OCI-LY1 (cell line): ENCODE measurements around the gene MYRF.

Experiments used
- H2AFZ ChIP-seq: fragments of 200-600 bp; sonication (generic), shearing (Covaris generic); 2 replicates; pipeline ENCODE4 v1.6.0; 2014; ENCODE audit warnings: antibody characterized with exemption, mild to moderate bottlenecking, low read length
- H3F3A ChIP-seq: fragments of 200-600 bp; sonication (generic), shearing (Covaris generic); 2 replicates; pipeline ENCODE4 v1.6.0; 2014; ENCODE audit warnings: mild to moderate bottlenecking, antibody characterized with exemption, low read length, moderate library complexity; ENCODE audit not compliant: insufficient read depth
- H3K27ac ChIP-seq: fragments of 200-600 bp; sonication (generic); 2 replicates; pipeline ENCODE4 v1.5.1; 2014; ENCODE audit warnings: low read length, mixed run types, mild to moderate bottlenecking, low read depth; ENCODE audit not compliant: poor library complexity, severe bottlenecking
- H3K27me3 ChIP-seq: fragments of 200-600 bp; sonication (generic); 2 replicates; pipeline ENCODE4 v1.6.0; 2014; ENCODE audit warnings: antibody characterized with exemption, mild to moderate bottlenecking, low read length, moderate library complexity; ENCODE audit not compliant: insufficient read depth
- H3K36me3 ChIP-seq: fragments of 200-600 bp; sonication (generic); 2 replicates; pipeline ENCODE4 v1.6.1; 2014; ENCODE audit warnings: mild to moderate bottlenecking, antibody characterized with exemption, low read length, moderate library complexity, mixed read lengths; ENCODE audit not compliant: insufficient read depth
- H3K4me1 ChIP-seq: fragments of 200-600 bp; sonication (generic); 2 replicates; pipeline ENCODE4 v1.5.1; 2014; ENCODE audit warnings: mild to moderate bottlenecking, low read length, moderate library complexity; ENCODE audit not compliant: insufficient read depth, severe bottlenecking
- H3K4me2 ChIP-seq: fragments of 200-600 bp; sonication (generic), shearing (Covaris generic); 2 replicates; pipeline ENCODE4 v1.6.1; 2014; ENCODE audit warnings: low read length
- H3K4me3 ChIP-seq: fragments of 200-600 bp; sonication (generic); 2 replicates; pipeline ENCODE4 v1.5.1; 2014; ENCODE audit warnings: low read length, low read depth, mild to moderate bottlenecking, mixed read lengths; ENCODE audit not compliant: poor library complexity, severe bottlenecking
- H3K79me2 ChIP-seq: fragments of 200-600 bp; shearing (Covaris generic); 2 replicates; pipeline ENCODE4 v1.6.1; 2016; ENCODE audit warnings: mixed run types, low read length, mixed read lengths; ENCODE audit not compliant: insufficient read depth
- H3K9ac ChIP-seq: fragments of 200-600 bp; sonication (generic), shearing (Covaris generic); 2 replicates; pipeline ENCODE4 v1.6.1; 2014; ENCODE audit warnings: mild to moderate bottlenecking, low read length, mixed read lengths
- H3K9me2 ChIP-seq: fragments of 200-600 bp; sonication (generic), shearing (Covaris generic); 2 replicates; pipeline ENCODE4 v1.6.1; 2014; ENCODE audit warnings: low read depth, mild to moderate bottlenecking, low read length, mixed read lengths
- H3K9me3 ChIP-seq: fragments of 200-600 bp; shearing (Covaris generic); 2 replicates; pipeline ENCODE4 v1.6.1; 2014; ENCODE audit warnings: low read length, mixed read lengths
- H4K20me1 ChIP-seq: fragments of 200-600 bp; sonication (generic), shearing (Covaris generic); 2 replicates; pipeline ENCODE4 v1.6.0; 2016; ENCODE audit warnings: mild to moderate bottlenecking, low read length; ENCODE audit not compliant: insufficient read depth
- CTCF ChIP-seq: fragments of 200-600 bp; sonication (generic), shearing (Covaris generic); IDR thresholded peaks from 2 replicates; pipeline ENCODE4 v1.5.1; 2017; ENCODE audit warnings: mild to moderate bottlenecking, antibody characterized with exemption, low read length, moderate library complexity, mixed read lengths
- EZH2 ChIP-seq: fragments of 200-600 bp; sonication (generic), shearing (Covaris generic); IDR thresholded peaks from 2 replicates; pipeline ENCODE4 v1.8.0; 2017; ENCODE audit warnings: borderline replicate concordance, mixed run types, mild to moderate bottlenecking, antibody characterized with exemption, low read length, moderate library complexity, mixed read lengths

The MYRF gene

GRCh38 chr11:61795876-61796526 lies 43.6 kb downstream of the MYRF start:
- Histone ChIP-seq H3K27ac (no peak overlapping the region), H3K4me2 (no peak overlapping the region), H3K79me2 (peaks cover 50% of the 10 kb centered on the region), H3K4me3 (no peak overlapping the region), H3K27me3 (no peaks in the 10 kb centered on the region), H3K9me3 (no peaks in the 10 kb centered on the region), H3K9ac (no peak overlapping the region), H3F3A (peaks cover 4% of the 10 kb centered on the region; the same call in 1 of the 2 replicates), H3K4me1 (peaks cover 59% of the 10 kb centered on the region), H4K20me1 (no peaks in the 10 kb centered on the region), H3K36me3 (peaks cover 54% of the 10 kb centered on the region), H3K9me2 (no peaks in the 10 kb centered on the region), H2AFZ (no peak overlapping the region)
- TF ChIP-seq CTCF: no peak
- no peak for TF ChIP-seq EZH2

- no peaks in the 10 kb centered on the region for H3K9me2 ChIP-seq
- H3K4me1 ChIP-seq: peaks cover 50% of the 10 kb centered on the region
- H3K9me3 ChIP-seq: no peaks in the 10 kb centered on the region
- H3K27ac ChIP-seq: no peak overlapping the region
- H3K27me3 ChIP-seq: no peaks in the 10 kb centered on the region
- TF ChIP-seq CTCF: peak; percentile 88
- no peak for TF ChIP-seq EZH2
- peak overlapping the region; percentile 6; the same call in 1 of the 2 replicates for H3K4me2 ChIP-seq
- peak overlapping the region; percentile 15; the same call in 1 of the 2 replicates for H3K9ac ChIP-seq
- H3K36me3 ChIP-seq: peaks cover 55% of the 10 kb centered on the region
- no peak overlapping the region for H3K4me3 ChIP-seq
- peaks cover 4% of the 10 kb centered on the region; the same call in 1 of the 2 replicates for H3F3A ChIP-seq
- no peaks in the 10 kb centered on the region for H4K20me1 ChIP-seq
- no peak overlapping the region for H2AFZ ChIP-seq
- peaks cover 41% of the 10 kb centered on the region for H3K79me2 ChIP-seq
These were observed 45.0 kb downstream of the MYRF start for GRCh38 chr11:61797263-61797944.

GRCh38 chr11:61799665-61800284 lies 47.3 kb downstream of the MYRF start:
- H3K36me3 ChIP-seq: peaks cover 67% of the 10 kb centered on the region
- TF ChIP-seq CTCF (no peak), EZH2 (no peak)
- no peak overlapping the region; the same call in 1 of the 2 replicates for H3K9ac ChIP-seq
- no peaks in the 10 kb centered on the region for H3K27me3 ChIP-seq
- H3K4me1 ChIP-seq: peaks cover 37% of the 10 kb centered on the region
- H4K20me1 ChIP-seq: no peaks in the 10 kb centered on the region
- no peak overlapping the region for H3K27ac ChIP-seq
- no peak overlapping the region for H3K4me3 ChIP-seq
- no peak overlapping the region for H2AFZ ChIP-seq
- peaks cover 4% of the 10 kb centered on the region; the same call in 1 of the 2 replicates for H3F3A ChIP-seq
- H3K4me2 ChIP-seq: no peak overlapping the region
- peaks cover 21% of the 10 kb centered on the region for H3K79me2 ChIP-seq
- H3K9me3 ChIP-seq: no peaks in the 10 kb centered on the region
- H3K9me2 ChIP-seq: no peaks in the 10 kb centered on the region
